Hepatocyte (in vitro differentiated cells): ENCODE measurements around the gene SIN3A.

Experiments used
- EZH2phosphoT487 ChIP-seq: fragments of 200-600 bp; sonication (generic); IDR thresholded peaks from one replicate; pipeline ENCODE4 v1.6.1; 2018; ENCODE audit warnings: antibody characterized with exemption, mild to moderate bottlenecking, low read depth, moderate library complexity; ENCODE audit not compliant: unreplicated experiment, severe bottlenecking
- TF ChIP-seq, protein P1 (sequence below): fragments of 200-600 bp; sonication (generic); IDR thresholded peaks from 2 replicates; pipeline ENCODE4 v1.5.1; 2016; ENCODE audit warnings: antibody characterized with exemption, mild to moderate bottlenecking; ENCODE audit not compliant: poor library complexity

DNA sequence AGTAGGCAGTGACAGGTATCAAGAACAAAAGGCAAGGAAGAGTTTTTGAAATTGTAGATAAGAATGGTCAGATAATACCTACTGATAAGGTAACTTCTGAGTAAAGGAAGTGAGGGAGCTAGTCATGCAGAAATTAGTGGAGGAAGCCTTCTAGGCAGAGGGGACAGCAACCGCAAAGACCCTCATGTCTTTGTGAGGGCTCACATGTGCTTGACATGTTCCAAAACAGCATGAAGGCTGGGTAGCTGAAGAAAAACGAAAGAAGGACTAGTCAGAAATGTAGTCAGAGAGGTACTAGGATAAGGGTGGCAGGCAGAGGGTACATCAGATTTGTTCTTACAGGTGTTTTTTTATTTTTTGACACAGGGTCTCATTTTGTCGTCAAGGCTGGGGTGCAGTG lies 5.3 kb downstream of the SIN3A start:
- TF ChIP-seq, protein P1, sequence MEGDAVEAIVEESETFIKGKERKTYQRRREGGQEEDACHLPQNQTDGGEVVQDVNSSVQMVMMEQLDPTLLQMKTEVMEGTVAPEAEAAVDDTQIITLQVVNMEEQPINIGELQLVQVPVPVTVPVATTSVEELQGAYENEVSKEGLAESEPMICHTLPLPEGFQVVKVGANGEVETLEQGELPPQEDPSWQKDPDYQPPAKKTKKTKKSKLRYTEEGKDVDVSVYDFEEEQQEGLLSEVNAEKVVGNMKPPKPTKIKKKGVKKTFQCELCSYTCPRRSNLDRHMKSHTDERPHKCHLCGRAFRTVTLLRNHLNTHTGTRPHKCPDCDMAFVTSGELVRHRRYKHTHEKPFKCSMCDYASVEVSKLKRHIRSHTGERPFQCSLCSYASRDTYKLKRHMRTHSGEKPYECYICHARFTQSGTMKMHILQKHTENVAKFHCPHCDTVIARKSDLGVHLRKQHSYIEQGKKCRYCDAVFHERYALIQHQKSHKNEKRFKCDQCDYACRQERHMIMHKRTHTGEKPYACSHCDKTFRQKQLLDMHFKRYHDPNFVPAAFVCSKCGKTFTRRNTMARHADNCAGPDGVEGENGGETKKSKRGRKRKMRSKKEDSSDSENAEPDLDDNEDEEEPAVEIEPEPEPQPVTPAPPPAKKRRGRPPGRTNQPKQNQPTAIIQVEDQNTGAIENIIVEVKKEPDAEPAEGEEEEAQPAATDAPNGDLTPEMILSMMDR, result no peak
- TF ChIP-seq EZH2phosphoT487, result no peak
